GM08714 (cell line): ENCODE data around the gene FAAH.

ENCODE experiments used
- H3K4me3 ChIP-seq: fragments of 200-500 bp; sonication (Bioruptor generic); 2 replicates; pipeline ENCODE4 v1.5.1; 2014; ENCODE audit warnings: mild to moderate bottlenecking, low read length, inconsistent platforms
- ZNF274 ChIP-seq: IDR thresholded peaks from 2 replicates; pipeline ENCODE4 v1.6.1; 2012; ENCODE audit warnings: mild to moderate bottlenecking, low read depth, low read length

Gene FAAH

DNA sequence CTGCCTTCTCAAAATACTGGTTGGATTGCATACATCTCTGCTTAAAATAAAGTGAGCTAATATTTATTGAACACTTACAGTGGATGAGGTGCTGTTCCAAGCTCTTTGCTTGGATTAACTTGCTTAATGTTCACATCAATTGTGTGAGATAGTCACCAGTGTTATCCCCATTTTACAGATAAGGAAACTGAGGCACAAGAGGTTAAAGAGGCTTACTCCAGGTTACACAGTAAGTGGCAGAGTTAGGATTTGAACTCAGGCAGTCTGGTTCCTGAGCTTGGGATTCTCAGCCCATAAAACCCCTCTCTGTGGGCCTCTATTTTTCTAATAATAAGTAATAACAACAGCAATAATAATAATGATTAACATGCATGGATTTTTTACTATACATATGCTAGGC is 13.6 kb upstream of the FAAH start:
- no peak overlapping the region for H3K4me3 ChIP-seq
- no peak for TF ChIP-seq ZNF274

DNA sequence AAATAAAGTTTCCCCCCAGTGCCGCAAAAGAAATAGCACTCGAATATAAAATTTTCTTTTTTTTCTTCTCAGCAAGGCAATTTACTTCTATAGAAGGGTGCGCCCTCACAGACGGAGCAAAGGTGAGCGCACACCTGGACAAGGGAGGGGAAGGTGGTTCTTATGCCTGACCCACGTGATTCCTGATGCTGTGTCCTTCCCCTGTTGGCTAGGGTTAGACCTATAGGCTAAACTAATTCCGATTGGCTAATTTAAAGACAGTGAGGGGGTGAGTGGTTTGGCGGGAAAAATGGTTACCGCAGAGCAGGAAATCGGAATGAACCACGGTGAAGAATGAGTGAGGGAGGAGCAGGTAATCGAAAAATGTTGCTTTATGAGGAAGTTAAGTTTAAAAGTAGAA is 607 bp upstream of the FAAH start:
- TF ChIP-seq ZNF274 = no peak
- no peak overlapping the region for H3K4me3 ChIP-seq

DNA sequence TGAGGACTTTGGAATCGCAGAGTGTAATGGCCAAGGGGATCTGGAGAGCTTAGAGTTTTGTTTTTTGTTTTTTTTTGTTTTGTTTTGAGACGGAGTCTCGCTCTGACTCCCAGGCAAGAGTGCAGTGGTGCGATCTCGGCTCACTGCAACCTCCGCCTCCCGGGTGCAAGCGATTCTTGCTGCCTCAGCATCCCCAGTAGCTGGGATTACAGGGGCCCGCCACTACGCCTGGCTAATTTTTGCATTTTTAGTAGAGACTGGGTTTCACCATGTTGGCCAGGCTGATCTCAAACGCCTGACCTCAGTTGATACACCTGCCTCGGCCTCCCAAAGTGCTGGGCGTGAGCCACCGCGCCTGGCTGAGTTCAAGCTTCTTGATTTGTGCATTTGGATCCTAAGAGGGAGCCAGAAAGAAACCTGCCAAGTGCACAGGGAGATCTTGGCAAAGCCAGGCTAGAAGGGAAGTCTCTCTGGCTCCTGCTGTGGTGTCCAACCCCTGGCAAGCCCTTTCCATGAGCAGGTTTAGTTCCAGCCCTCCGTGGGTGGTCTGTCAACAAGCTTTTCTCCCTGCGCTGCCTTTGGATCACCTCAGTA is 852 bp downstream of the FAAH start:
- no peak for TF ChIP-seq ZNF274
- H3K4me3 ChIP-seq = no peak overlapping the region

DNA sequence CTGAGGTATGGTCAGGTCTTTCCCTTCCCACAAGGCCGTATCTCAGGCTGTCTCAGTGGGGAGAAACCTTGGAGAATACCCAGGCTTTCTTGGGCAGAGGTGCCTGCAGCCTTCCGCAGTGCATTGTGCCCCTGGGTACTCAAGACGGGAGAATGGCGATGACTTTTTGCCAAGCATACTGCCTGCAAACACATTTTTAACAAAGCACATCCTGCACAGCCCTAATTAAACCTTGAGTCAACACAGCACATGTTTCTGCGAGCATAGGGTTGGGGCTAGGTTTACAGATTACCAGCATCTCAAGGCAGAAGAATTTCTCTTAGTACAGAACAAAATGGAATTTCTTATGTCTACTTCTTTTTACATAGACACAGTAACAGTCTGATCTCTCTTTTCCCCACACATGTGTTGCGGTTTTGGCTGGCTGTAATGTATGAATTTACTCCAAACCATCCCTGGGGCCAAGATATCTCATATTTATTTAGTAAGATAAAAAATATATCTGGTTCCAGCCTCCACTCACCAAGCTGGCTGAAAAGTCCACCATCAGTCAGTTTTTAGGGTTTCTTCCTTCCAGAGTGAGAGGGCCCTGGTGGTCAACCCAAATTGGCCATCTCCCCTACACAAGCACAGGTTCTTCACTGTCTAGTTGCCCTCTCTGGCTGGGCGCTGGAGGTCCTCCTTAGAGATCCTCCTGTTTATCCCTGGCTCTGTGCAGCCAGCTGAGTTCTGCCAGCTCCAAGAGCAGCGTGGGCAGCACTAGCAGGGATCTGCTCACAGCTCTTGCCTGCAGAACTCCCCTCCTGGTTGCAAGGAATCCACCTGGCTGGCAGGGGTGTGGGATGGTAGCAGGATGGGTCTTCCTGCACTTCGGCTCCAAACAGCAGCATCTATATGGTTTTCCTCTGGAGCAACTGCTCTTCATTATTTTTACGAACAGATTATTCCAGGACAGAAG is 2.6 kb downstream of the FAAH start:
- no peak for TF ChIP-seq ZNF274
- H3K4me3 ChIP-seq = no peak overlapping the region

DNA sequence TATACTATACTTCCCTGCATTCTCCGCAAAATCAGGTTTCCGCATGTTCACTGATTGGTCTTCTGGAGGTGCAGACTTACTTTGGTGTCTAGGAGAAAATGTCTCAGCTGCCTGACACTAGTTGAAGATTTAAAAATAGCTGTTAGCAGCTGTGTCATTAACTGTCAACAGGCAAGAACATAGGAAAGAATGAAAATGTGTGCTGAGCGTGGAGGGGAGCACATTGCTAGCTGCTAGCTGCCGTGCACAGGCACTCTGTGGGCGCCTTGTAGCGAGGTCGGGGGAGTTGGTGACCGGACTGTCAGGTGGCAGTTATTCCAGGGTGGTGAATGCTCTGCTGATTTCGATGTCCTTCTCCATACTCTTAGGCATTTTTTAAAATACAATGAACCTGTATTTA is 5.2 kb downstream of the FAAH start:
- no peak for TF ChIP-seq ZNF274
- H3K4me3 ChIP-seq = no peak overlapping the region

DNA sequence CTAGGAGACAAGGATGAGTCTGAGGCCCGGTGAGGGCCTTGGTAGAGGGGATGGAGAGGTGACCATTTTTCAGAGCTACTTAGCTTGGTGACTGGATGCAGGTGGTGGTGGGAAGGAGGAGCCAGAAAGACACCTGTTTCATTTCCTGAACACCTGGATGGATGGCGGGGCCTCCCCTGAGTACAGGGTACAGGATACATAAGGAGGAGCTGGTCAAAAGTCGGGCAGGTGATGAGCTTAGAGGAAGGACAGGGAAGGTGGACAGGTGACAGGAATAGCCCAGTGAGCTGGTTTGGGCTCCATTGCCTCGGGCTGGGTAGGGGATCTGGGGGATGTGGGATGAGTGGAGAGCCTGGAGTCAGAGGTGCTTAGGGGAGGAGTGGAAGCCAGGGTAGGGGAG is 6.3 kb downstream of the FAAH start:
- no peak overlapping the region for H3K4me3 ChIP-seq
- TF ChIP-seq ZNF274 = no peak

DNA sequence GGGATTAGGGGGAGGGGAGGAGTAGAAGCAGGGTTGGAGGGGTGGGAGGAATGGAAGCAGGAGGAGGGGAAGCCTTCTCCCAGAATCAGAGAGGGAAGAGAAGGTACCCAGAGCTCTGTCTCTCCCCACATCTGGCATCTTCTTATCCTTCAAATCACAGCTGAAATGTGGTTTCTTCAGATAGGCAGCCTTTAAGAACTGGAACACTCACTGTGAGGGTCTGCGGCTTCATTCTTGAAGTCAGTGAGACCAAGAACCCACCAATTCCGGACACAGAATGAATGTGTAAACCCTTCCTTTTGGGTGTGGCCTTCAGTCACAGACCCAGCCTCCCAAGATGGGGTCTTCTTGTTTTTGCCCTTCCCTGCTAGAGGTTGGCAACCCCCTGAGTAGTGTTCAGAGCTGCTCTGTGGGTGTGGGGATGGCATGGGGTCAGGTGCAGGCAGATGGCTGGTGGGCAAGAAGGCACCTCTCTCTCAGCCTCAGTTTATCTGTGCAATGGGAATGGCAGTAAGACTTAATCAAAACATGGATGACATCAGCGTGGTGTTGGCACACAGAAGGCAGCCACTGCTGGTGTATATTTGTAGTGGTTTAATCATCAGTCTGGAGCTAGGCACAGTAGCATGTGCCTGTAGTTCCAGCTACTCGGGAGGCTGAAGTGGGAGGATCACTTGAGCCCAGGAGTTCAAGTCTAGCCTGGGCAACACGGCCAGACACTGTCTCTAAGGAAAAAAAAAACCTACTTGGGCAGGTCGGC is 7.2 kb downstream of the FAAH start:
- no peak for TF ChIP-seq ZNF274
- no peak overlapping the region for H3K4me3 ChIP-seq

DNA sequence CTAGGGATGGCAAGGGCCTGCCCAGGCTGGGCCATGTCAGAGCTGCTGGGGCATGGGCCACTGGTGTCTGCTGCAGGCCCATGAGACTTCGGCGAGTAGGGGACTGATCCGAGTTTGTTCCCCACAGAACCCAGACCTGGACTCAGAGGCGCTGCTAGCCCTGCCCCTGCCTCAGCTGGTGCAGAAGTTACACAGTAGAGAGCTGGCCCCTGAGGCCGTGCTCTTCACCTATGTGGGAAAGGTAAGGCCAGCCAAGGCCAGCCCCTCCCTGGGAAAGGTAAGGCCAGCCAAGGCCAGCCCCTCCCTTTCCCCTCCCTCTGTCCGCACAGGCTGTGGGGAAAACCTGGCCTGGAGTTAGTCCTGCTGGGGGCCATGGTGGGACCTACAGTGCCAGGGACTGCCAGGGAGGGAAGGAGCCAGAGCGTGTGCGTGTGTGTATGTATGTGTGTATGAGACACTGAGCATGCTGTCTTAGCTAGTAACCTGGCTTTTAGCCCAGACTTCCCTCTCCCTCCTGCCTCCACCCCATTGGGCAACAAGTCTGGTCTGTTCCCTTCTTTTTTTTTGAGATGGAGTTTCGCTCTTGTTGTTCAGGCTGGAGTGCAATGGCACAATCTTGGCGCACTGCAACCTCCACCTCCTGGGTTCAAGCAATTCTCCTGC is 8.0 kb downstream of the FAAH start:
- TF ChIP-seq ZNF274 = no peak
- H3K4me3 ChIP-seq = no peak overlapping the region

DNA sequence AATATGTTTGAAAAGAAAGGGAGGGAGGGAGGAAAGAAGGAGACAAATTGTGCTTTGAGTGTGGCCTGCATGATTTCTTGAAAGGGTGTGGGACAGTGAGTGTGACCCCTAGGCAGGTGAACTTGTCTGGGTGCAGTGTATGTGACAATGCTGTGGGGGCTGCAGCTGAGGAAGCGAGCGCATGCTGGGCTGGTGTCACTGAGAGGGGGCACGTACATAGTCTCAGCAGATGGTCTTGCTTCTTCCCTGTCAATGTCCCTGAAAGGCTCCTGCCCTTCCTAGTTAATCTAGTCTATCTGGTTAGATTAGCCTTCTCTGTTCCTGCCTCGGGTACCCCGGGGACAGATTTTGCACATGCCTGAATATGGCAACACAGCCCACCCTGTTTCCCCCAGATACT is 9.8 kb downstream of the FAAH start:
- TF ChIP-seq ZNF274 = no peak
- no peak overlapping the region for H3K4me3 ChIP-seq

DNA sequence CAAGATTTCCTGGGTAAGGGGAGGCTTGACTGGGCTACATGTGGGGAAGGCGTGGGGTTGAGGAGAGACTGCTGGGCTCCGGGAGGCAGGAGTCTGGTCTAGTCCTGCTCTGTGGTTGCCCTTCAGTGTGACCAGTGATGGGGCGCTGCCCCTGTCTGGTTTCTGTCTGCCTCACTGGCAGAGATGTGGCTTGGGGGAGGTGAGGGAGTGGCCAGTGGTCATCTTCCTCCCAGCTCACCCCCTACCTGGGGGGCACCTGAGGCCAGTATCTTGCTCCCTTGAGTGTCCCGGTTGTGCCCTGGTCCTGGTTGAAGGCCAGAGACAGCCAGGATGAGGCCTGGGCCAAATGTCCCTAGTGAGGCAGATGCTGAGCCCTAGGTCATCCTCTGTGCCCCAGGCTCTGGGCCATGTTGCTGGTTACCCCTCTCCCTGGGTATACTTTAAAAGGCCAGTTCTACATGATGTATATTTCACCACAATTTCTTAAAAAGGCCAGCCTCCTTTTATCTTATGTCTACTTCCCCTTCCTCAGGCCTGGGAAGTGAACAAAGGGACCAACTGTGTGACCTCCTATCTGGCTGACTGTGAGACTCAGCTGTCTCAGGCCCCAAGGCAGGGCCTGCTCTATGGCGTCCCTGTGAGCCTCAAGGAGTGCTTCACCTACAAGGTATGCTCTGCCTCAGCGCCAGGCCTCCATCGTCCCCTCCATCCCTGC is 10.5 kb downstream of the FAAH start:
- TF ChIP-seq ZNF274 = no peak
- no peak overlapping the region for H3K4me3 ChIP-seq

DNA sequence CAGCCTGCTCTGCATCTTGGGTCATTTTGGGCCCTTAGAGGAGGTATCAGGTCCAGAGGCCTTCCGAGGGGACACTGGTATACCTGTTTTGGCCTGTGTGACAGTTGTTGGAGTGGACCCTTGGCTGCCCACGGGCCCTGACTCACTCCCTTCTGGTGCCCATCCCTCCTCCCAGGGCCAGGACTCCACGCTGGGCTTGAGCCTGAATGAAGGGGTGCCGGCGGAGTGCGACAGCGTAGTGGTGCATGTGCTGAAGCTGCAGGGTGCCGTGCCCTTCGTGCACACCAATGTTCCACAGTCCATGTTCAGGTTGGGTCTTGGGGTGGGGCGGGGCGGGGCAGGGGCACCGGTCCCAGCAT is 11.1 kb downstream of the FAAH start:
- H3K4me3 ChIP-seq = no peak overlapping the region
- no peak for TF ChIP-seq ZNF274

DNA sequence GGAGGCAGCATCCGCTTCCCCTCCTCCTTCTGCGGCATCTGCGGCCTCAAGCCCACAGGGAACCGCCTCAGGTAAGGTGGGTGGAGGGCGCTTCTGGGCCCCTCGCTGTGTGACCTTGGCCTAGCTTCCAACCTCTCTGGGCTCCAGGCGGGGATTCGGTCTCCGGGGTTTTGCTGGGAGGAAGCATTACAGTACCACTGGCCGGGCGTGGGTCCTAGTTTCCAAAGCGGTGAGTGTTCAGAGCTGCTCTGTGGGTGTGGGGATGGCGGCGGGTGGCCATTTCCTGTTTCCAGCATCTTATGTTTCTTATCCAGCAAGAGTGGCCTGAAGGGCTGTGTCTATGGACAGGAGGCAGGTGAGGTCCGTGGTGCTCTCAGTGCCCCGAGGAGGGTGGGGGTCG is 11.6 kb downstream of the FAAH start:
- H3K4me3 ChIP-seq = no peak overlapping the region
- no peak for TF ChIP-seq ZNF274

DNA sequence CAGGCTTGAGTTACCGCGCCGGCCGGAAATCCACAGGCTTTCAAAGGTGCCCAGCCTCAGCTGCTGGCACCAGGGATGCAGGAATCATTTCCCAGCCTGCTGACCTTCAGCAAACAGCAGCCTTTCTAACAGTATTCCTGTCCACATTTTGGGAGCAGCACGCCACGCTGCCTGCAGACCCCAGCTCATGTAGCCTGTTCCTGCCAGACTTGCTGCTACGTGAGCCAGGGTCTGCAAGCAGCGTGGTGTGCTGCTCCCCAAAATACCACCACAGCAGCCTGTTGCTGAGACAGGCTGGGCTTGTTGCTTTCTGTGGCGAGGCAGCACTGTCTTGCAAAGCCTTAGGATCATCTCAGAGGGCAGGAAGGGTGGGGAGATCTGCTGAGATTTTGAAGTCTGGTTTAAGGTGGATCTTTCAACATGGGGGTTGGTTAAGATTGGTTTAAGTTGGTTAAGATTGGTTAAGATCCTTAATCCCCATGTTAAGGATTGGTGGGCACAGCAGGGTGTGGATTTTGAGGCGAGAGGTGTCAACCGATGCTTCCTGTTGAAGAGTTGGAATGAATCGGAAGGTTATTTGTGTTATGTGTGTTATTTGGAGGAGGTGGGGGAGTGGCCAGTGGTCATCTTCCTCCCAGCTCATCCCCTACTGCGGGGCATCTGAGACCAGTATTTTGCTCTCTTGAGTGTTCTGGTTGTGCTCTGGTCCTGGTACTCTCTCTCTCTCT is 12.9 kb downstream of the FAAH start:
- H3K4me3 ChIP-seq = no peak overlapping the region
- no peak for TF ChIP-seq ZNF274

DNA sequence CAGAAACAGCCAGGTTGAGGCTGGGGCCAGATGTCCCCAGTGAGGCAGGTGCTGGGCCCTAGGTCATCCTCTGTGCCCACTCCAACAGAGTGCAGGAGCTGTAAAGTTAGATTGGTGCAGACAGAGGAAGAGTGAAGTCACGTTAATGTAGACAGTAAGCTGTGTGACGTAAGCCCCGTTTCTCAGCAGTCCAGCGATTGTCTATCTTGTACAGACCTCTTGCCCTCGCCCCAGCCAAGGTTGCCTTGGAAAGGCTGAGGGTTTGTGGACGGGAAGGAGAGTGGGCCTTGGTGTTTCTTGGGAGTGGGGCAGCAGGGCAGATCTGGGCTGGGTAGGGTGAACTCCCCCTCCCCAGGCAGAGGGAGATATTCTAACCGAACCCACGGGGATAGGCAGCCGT is 13.5 kb downstream of the FAAH start:
- no peak overlapping the region for H3K4me3 ChIP-seq
- no peak for TF ChIP-seq ZNF274
